ENCODE results near the gene IRF2BP2.

IRF2BP2 gene

DNA sequence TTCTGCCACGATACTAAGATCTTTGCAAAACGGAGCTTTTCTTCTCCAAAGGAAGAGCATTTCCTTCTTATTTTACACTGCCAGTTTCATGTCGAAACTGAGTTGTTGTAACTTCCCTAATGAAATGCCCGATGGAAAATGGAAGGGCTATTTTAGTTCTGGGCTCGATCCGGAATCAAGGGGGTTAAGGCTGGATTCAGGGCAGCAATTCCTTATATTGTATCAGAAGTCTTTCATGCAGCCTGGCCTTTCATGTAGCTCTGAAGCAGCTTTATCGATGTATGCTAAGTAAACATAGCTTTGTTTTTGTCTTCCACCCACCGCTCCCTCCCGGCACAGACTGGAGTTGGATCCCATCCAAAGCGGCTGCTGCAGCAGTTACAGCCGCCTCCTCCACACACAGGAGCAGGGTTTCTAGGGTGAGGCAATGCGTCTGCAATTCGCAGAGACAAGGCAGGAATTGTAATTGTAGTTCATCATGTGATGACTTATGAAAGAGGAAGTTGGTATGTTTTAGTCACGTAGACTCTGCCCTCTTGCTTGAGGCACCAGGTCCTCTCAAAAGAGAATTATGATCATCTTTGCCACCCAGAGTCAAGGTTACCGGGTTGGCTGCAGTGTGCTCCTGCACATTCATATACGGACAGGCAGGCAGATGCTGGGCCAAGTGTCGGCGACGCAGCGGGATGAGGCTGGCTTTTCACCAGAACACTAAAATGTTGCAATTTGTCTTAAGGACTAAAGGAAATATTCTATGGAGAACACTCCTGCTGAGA, 2.6 kb upstream of the IRF2BP2 start:
- DNase-seq, result peak; percentile 96

GRCh38 chr1:234611847-234612351, 1.9 kb upstream of the IRF2BP2 start:
- no peak for DNase-seq

DNA sequence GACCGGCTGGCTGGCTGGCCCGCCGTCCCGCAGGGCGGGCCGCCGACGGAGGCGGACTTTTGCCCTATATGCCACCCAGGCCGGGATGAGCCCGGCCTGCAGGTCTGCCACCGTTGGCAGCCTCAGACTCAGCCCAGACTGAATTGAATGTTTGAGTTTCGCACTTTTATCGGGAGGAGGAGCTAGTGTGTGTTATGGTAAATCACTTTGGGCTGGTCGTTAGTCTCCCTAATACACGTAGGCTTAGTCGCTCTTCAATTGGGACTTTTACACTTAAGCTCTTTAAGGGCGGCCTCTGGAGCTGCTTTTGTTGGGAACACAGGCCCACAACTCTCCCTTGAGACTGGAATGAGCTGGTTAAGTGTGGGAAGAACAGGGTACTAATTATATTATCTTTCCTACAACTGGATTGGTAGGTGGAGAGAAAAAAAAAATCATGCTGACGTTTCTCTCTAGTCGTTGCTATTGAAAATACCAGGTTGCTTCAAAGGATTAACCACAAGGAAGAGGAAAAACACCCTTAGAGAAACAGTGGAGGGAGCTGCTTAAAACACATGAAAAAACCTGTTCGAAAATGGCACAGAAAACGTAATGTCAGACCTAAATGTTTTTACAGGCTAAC, 1.4 kb upstream of the IRF2BP2 start:
- DNase-seq, result peak; percentile 84

DNA sequence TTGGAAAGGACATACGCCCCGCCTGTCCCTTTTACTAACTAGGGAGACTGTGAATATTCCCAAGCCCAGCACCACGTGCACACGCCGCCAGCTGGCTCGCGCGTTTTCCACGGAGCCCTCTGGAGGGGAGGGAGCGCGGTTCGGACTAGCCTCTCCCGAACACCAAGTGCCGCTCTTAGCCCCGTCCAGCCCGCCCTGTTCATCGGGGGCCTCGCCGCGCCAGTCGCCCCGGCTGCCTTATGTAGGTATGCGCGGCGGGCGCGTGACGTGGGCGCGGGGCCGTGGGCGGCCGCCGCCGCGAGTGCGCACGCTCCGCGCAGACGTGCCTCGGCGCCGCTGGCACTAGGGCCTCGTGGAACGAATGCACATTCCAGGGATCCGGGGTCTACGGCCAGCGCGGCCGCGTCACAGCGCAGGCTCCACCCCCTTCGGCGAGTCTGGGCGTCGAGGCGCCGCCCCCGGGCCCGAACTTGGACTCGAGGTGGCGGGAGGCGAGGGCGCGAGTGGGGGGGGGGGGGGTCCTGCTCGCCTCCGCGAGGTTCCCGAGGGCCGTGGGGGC, 767 bp upstream of the IRF2BP2 start:
- DNase-seq, result peak; percentile 93

DNA sequence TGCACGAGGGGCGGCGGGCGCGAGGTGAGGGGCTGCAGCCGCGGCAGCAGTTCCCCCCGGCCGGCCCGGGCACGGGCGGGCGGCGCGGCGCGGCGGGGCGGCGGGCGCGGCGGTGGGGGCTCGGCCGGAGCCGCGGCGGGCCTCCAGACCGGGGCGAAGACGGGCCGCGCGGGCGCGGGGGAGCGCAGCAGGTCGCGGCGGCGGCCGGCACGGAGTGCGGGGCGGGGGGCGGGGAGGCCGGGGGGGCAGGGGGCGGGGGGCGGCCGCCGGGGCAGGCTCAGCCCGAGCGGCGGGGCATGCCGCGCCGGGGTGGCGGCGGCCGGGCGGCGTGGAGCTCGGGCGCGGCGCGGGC, 311 bp downstream of the IRF2BP2 start:
- no peak for DNase-seq

DNA sequence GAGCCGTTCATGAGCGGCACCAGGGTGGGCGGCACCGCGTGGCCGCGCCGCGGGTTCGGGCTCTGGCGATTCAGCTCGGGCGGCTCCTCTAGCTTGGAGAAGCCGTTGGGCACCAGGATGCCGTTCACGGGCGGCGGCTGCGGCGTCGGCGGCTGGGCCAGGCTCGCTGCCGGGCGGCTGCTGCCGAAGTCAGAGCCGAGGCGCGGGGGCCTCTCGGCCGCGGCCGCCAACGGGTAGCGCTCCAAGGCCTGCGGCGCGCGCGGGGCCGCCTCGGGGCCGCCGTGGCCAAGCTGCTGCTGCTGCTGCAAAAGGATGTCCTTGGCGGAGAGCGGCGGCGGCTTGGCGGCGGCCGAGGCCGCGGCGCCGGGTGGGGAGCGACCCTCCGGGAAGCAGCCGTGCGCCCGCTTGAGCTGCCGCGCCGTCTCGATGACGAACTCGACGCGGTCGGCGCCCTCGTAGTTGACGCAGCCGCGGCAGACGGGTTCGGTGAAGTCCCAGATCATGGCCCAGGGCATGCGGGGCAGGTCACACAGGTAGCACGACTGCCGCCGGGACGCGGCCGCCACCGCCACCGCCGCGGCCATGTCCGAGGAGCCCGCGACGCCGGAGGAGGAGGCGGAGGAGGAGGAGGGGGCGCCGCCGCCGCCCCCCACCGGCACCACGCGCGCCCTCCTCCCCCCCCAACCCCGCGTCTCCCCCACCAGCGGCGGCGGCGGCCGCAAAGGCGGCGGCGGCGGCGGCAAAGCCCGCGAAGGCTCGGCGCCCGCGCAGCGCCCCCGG, 877 bp downstream of the IRF2BP2 start:
- peak; percentile 58 for DNase-seq

- peak; percentile 40 for DNase-seq
These were observed 1.7 kb downstream of the IRF2BP2 start for GRCh38 chr1:234608025-234608910.

DNA sequence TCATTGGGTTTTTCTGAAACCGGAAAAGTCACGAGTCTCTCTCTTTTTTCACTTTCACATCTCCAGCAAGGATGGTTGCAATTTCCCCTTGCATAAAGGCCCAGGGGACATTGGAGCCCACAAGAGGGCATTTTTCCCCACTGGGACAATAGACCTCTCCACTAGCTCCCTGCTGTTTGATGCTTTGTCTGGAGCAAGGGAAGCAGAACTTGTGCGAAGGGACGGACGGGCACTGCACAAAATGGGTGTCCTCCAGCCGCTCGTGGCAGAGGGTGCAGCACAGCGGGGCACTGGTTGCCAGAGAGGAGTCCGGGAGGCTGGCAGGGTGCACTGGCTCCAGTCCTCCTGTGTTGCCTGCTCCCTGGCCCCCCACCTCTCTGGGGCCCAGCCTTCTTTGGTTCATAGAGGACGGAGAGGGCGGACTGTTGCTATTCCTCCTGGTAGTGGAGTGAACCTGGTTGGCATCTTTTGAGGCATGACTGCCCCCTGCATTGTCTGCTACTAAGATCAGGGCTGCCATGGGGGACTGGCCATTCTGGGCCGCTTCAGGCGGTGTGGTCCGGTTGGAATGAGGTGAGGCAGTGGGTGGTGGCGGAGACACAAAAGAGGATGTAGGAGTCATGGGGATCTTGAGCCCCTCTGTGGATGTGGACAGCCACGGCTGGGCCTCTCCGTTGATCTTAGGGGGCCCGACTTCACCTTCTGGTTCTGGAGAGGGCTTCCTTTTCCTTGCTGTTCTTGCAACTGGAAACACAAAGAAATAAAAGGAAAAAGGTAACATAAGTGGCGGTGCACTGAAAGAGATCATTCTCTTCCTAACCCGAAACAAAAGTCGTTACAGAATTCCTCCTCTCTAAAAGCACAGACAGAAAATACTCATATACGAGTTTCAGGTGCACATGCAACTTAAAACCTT, 2.6 kb downstream of the IRF2BP2 start:
- DNase-seq, result peak; percentile 83

GRCh38 chr1:234606784-234607108, 3.2 kb downstream of the IRF2BP2 start:
- no peak for DNase-seq

DNA sequence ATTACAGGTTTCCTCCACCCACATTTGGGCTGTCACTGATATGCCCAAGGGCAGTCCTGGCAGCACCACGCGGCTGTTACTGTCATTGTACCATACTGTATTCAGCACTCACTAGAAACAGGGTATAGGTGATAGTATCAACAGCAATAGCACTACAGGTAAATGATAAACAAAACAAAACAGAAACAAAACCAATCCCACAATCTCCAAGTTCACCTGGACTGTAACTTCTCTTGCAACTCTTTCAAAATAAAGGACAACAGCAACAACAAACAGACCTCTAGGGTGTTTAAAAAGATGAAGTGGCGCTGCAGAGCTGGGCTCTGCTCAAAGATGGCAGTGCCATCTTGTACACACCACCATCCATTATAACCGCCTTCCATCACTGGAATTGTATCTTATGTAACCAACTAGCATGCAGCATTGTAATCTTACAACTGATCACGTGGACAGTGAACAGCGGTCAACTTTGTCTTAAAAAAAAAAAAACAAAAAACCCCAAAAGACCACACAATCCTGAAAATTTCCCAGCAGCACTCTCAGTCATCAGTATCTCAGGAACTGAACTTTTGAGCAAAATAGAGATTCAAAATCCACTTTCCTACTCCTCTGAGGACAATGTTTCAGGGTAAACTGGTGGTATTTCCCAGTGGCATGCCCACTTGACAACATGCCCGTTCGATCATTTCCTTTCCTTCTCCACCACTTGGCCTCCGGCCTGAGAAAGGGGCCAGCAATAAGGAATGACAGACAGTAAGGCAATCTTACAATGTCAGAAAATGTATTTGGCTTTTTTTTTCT, 3.8 kb downstream of the IRF2BP2 start:
- peak; percentile 28 for DNase-seq

GRCh38 chr1:234605399-234605982, 4.5 kb downstream of the IRF2BP2 start:
- no peak for DNase-seq

DNA sequence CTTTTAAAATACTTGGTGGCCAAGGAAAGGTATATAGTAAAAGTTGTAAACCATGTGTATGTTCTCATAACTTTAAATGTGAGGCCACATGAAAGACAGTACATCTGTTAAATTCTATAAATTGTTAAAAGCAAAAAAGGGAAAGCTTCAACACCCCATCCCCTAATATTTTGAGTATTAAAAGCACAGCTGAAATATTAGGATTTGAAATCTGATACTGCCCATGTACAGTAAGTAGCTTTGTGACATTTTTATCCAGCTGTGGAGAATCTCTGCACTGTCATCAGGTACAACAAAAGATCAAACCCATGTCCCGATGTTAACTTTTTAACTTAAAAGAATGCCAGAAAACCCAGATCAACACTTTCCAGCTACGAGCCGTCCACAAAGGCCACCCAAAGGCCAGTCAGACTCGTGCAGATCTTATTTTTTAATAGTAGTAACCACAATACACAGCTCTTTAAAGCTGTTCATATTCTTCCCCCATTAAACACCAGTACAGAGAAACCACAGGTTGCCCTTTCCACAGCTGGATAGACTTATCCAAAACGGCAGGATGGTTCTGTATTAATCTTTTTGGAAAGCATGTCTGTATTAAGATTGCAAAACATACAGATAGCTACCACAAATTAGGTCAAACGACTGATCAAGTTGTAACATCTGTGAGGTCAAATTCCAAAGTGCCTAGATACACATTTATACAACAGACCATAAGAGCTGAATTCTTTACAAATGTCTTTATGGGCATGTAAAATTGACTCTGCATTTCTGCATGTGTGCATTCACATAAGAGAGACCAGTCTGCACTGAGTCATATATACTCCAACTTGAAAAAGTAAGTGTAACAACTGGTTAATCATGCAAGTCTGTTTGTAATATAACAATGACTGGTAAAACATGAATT, 5.2 kb downstream of the IRF2BP2 start:
- no peak for DNase-seq

GRCh38 chr1:234603221-234604204, 6.5 kb downstream of the IRF2BP2 start:
- no peak for DNase-seq

DNA sequence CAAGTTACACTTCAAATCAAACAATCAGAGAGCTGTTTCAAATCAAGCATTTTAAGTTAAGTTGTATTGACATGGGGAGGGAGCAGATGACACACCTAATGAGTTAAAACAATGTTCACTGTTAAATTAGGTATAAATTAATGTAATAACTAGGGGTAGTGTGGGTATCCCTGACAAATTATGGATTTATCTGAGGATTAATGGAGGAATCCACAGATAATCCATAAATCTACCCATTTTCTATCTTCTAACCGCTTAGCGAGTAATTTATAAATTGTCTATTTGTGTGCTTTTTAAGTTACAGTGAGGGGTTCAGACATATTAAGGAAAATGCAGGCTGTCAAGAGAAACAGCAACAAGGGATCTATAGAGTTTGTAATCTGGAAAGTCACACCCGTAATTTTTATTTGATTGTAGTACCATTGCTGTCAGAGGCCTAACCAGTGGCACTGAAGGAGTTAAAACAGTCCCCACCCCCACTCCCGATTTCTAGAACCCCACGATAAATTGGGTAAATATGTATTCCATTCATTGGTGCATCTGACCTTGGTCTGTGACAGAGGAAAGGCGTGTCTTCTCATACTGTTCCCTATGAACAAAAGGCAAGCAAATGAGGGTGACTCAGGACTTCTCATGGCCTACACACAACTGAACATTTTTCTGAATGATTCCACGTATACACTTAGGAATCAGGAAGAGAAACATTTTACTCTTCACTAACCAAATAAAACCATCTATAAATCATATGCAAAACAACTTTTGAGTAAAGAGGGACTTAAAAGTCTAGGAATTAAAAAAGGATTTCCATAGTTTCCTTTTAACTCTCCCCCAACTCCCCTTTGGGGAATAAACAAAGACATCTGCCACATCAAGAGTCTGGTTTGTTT, 7.4 kb downstream of the IRF2BP2 start:
- no peak for DNase-seq

GRCh38 chr1:234601301-234602017, 8.5 kb downstream of the IRF2BP2 start:
- DNase-seq, result no peak

Measured in COR-L47 (cell line).